Ishikawa (cell line): ENCODE data around the gene CISH.
A peak's percentile ranks its signal among the peaks of the same experiment; 100 is the strongest.

Source experiments
- CEBPB ChIP-seq: IDR thresholded peaks from 2 replicates; pipeline ENCODE4 v1.6.1; 2012
- CREB1 ChIP-seq: IDR thresholded peaks from 2 replicates; pipeline ENCODE4 v1.6.1; 2012; ENCODE audit warnings: low read depth
- EGR1 ChIP-seq: IDR thresholded peaks from 2 replicates; pipeline ENCODE4 v1.6.1; 2012
- EP300 ChIP-seq: IDR thresholded peaks from 2 replicates; pipeline ENCODE4 v1.6.1; 2012; ENCODE audit warnings: borderline replicate concordance
- FOXM1 ChIP-seq: IDR thresholded peaks from 2 replicates; pipeline ENCODE4 v1.6.1; 2012; ENCODE audit warnings: low read depth, borderline replicate concordance
- NFIC ChIP-seq: IDR thresholded peaks from 2 replicates; pipeline ENCODE4 v1.6.1; 2012
- RAD21 ChIP-seq: IDR thresholded peaks from 2 replicates; pipeline ENCODE4 v1.6.1; 2012; ENCODE audit warnings: low read depth
- REST ChIP-seq: IDR thresholded peaks from 2 replicates; pipeline ENCODE4 v1.6.1; 2012; ENCODE audit warnings: low read depth, mild to moderate bottlenecking
- TAF1 ChIP-seq: IDR thresholded peaks from 2 replicates; pipeline ENCODE4 v1.6.1; 2012; ENCODE audit warnings: low read depth, mild to moderate bottlenecking
- TCF12 ChIP-seq: IDR thresholded peaks from 2 replicates; pipeline ENCODE4 v1.6.1; 2012; ENCODE audit warnings: low read depth
- TEAD4 ChIP-seq: IDR thresholded peaks from 2 replicates; pipeline ENCODE4 v1.6.1; 2012
- YY1 ChIP-seq: IDR thresholded peaks from 2 replicates; pipeline ENCODE4 v1.6.1; 2012; ENCODE audit warnings: low read depth
- ZBTB7A ChIP-seq: IDR thresholded peaks from 2 replicates; pipeline ENCODE4 v1.6.1; 2012; ENCODE audit warnings: low read depth
- TF ChIP-seq, protein P1 (sequence below): IDR thresholded peaks from 2 replicates; pipeline ENCODE4 v1.6.1; 2012
- TF ChIP-seq, protein P2 (sequence below): IDR thresholded peaks from 2 replicates; pipeline ENCODE4 v1.6.1; 2012

Gene CISH

GRCh38 chr3:50612970-50613846 is 1.6 kb upstream of the CISH start:
- no peak for TF ChIP-seq NFIC
- no peak for TF ChIP-seq FOXM1
- TF ChIP-seq EGR1, result no peak
- no peak for TF ChIP-seq CEBPB

- TF ChIP-seq RAD21 (no peak), TAF1 (0 out of 2 replicates have a peak, but pooled peaks have one; percentile 8)
These were observed 784 bp upstream of the CISH start for GRCh38 chr3:50612234-50612882.

DNA sequence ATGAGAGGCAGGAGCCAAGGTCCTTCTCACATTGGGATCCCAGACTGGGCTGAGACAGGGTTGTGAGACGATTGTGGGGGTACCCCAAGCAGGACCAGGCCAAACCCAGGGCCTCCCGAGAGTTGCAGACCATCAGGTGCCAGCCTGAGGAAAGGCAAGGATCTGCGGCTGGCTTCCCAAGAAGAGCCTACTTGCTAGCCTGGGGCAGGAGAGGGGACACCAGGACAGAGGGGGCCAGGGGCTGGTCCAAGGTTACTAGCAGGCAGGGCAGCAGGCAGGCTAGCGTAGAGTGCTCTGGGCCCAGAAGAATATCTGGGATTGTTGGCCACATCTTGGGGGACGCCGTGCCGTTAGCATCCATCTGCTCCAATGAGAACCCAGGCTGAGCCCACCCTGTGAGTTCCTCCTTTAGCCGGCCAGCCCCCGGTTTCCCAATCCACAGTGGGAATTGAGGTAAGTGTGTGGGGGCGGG is 546 bp downstream of the CISH start:
- TF ChIP-seq NFIC, result no peak
- TF ChIP-seq, protein P1, sequence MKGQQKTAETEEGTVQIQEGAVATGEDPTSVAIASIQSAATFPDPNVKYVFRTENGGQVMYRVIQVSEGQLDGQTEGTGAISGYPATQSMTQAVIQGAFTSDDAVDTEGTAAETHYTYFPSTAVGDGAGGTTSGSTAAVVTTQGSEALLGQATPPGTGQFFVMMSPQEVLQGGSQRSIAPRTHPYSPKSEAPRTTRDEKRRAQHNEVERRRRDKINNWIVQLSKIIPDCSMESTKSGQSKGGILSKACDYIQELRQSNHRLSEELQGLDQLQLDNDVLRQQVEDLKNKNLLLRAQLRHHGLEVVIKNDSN, result no peak
- TF ChIP-seq, protein P2, sequence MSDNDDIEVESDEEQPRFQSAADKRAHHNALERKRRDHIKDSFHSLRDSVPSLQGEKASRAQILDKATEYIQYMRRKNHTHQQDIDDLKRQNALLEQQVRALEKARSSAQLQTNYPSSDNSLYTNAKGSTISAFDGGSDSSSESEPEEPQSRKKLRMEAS, result no peak
- no peak for TF ChIP-seq FOXM1
- TF ChIP-seq EP300, result no peak
- no peak for TF ChIP-seq TAF1
- no peak for TF ChIP-seq YY1

GRCh38 chr3:50610181-50610971 is 1.2 kb downstream of the CISH start:
- TF ChIP-seq FOXM1 (no peak), NFIC (peak; percentile 68; the same call in 1 of the 2 replicates)

GRCh38 chr3:50609763-50610085 is 1.9 kb downstream of the CISH start:
- TF ChIP-seq TCF12, result no peak
- no peak for TF ChIP-seq EP300
- no peak for TF ChIP-seq FOXM1
- no peak for TF ChIP-seq TAF1
- TF ChIP-seq NFIC, result no peak
- TF ChIP-seq EGR1, result no peak
- TF ChIP-seq REST, result no peak
- no peak for TF ChIP-seq CEBPB
- TF ChIP-seq, protein P2, result no peak
- no peak for TF ChIP-seq CREB1
- TF ChIP-seq YY1, result no peak

DNA sequence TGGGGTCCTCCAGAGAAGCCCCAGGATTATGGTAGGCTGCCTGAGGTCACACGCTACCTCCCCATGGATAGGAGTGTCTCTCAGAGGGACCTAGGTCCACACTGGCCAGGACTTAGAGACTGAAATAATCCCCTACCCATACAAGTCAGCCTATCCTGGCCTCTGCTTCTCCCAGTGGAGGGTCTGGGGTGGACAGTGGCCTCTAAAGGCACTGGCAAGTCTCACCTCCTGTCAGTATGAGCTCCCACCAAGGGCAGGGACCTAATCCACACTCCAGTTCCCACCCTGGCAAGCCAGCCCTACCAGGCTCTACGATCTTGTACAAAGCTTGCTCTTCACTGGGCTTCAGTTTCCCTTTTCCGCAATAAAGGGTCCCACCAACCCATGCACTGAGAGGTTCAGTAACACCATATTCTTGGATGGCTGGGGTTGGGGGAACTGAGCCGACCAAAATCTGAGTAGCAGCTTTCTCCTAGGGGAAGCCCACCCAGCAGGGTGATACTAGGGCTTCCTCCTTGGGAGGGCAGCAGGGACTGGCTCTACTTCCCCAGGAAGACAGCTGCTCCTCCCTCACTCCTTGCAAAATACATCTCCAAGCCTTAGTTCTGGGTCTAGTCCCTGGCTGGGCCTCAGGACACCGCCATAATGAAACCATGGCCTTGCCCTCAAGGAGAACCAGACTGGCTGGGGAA is 2.4 kb downstream of the CISH start:
- no peak for TF ChIP-seq TEAD4
- TF ChIP-seq, protein P1, result no peak
- no peak for TF ChIP-seq TCF12
- TF ChIP-seq RAD21, result no peak
- TF ChIP-seq CREB1, result no peak
- no peak for TF ChIP-seq CEBPB
- no peak for TF ChIP-seq EP300
- TF ChIP-seq EGR1, result no peak
- no peak for TF ChIP-seq ZBTB7A
- TF ChIP-seq REST, result no peak
